HG02970 (cell line): Measurements from ENCODE around the gene LRP1B.
"Not testable (repeated sequence)": the region's sequence is repeated elsewhere in the genome, so short reads cannot be mapped to it uniquely, and the experiment has no call there.

ENCODE experiments used
- ATAC-seq: cut with Tn5 transposase; IDR thresholded peaks from one replicate; pipeline ENCODE4 v1.9.1; 2021; ENCODE audit warnings: mild to moderate bottlenecking, moderate library complexity, moderate number of reproducible peaks; ENCODE audit not compliant: unreplicated experiment, low FRiP score

The LRP1B gene

DNA sequence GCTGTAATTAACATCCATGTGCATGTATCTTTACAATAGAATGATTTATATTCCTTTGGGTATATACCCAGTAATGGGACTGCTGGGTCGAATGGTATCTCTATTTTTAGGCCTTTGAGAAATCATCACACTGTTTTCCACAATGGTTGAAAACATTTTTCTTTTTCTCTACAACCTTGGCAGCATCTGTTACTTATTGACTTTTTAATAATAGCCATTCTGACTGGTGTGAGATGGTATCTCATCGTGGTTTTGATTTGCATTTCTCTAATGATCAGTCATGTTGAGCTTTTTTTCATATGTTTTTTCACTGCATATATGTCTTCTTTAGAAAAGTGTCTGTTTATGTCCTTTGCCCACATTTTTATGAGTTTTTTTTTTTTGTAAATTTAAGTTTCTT, 1586.0 kb downstream of the LRP1B start:
- not testable (repeated sequence) for ATAC-seq

DNA sequence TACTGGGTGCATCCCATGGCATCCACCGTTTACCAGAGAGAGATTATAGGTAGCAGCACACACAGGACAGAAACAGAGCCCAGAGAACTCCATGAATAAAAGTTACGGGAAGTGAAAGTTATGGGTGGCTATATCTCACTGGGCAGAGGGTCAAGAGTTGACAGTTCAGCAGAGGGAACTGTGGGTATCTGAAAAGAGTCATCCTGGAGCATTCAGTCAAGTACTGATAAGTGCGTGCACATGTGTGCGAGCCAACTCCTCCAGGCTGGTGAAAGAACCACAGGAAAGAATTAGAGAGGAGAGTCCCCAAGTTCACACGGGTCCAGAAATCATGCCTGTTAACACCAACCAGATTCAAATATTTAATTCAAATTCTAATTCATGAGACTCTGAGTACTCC, 1588.2 kb downstream of the LRP1B start:
- ATAC-seq: no peak

DNA sequence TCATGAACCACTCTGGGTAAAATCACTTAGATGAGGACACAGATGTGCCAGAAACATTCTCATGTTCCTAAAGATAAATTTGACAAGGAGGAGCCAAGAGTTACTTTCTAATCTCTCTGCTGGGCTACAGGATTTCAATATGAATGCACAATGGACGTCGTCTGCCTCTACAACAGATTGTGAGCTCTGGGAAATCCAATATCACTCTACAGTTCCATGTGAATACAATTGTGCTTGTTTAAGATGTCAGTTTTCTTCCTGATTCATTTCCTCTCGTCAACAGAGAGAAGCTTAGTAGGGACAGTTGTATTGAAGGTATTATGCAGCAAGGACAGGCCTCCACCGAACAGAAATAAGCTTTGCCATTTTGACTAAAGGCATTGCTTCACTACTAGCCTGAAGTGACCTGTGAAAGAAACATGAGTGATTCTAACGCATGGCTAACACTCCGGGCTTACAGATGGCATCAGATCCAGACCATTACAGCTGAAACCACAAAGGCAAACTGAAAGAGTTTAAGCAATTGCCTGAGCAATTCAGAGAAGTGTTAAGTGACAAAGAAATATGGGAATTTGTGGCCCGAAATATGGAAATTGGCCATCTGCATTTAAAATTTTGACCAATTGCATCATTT, 1591.5 kb downstream of the LRP1B start:
- ATAC-seq: no peak

DNA sequence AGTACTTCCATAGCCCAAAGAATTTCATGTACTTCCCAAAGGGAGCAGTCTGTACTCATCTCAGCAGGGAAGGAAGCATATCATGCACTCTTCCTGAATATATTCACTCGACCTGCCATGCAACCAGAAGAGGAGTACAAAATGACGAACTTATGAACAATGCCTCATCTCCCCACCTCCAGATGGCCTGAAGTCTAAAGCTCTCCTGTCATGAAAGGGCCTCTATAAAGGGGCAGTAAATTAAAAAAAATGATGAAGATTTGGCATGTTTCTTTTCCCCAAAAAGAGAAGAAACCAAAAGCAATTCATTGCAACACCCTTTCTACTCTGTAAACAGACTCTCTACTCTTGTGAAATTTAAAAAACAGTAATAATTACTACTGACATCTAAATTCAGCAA, 1601.1 kb downstream of the LRP1B start:
- ATAC-seq: no peak

DNA sequence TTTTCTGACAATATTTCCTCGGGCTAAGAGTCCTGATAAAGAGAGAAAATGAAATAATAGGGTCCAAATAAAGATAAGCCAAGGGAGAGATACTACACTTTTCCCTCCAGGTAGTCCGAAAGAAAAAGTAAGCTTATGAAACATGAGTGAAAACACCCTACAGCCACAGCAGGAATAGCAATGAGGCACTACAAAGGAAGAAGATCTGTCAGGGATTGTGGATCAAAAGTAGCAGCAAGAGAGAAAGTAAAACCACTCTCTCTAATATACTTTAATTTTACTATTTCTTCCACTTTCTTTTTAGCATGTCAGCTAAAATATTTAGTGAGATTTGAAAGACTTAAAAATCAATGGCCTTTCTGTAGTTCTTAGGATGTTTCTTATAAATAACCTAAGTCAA, 1601.8 kb downstream of the LRP1B start:
- no peak for ATAC-seq

DNA sequence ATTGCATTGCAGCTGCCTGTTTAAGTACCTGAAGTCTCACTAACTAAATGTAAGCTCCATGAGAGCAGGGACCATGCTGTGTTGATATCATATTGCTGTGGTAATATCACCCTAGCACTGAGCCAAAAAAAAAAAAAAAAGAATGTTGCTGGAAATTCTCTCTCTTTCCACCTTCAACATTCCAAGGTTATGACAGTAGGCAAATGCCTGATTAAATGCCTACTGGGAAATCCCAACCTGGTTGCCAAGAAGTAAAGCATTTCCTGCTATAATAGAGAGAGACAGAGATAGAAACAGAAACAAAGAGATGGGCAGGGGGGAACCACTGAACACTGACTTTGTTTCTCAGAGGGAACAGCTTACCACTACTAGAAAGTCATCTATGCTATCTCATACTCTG, 1604.2 kb downstream of the LRP1B start:
- no peak for ATAC-seq

DNA sequence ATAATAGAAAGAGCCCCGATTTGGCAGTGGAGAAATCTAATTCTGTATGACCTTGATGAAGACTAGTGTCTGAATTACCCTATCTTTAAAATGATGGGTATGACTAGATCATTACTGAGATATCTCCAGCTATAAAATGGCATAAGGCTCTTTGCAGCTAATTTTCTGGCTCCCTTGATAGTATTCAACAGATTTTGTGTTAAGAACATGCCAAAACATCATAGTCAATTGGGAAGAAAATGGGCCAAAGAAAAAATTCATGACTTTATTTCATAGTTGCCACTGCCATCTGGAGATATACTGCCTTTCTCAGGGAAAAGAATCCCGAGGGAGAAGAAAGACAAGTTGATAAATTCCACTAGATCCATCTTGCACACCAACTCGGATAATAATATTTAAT, 1618.7 kb downstream of the LRP1B start:
- ATAC-seq: no peak

DNA sequence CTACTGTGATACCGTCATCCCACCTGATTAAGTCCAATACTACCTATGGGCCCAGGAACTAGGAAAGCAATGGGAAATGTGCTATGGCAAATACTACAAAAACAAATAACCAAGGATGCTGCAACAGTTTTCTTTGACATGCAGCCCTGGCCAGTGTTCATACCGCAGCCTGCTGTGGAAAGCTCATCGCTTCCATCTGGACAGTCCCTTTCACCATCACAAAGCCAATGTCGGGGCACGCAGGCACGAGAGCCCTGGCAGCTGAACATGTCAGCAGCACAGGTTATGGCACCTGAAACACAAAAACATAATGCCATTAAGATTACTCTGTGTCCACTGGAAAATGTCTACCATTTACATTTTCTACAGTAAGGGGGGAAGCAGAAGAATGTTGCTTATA, 1621.1 kb downstream of the LRP1B start:
- ATAC-seq: no peak

DNA sequence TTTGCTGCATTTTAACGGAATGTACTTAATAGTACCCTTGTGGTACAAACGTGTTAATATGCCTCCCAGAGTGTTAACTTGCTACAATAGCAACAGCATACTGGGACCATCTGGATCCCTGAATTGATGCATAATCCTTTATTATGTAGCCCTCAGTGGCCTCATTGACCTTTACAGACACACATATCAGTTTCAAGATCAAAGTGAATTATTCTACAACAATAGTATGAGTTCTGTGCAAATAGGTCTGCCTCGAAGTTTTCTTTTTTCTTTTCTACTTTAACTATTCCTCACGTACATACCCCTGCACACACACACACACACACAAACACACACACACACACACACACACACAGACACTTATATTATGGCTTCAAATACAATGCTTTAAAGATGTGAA, 1622.1 kb downstream of the LRP1B start:
- ATAC-seq: no peak

DNA sequence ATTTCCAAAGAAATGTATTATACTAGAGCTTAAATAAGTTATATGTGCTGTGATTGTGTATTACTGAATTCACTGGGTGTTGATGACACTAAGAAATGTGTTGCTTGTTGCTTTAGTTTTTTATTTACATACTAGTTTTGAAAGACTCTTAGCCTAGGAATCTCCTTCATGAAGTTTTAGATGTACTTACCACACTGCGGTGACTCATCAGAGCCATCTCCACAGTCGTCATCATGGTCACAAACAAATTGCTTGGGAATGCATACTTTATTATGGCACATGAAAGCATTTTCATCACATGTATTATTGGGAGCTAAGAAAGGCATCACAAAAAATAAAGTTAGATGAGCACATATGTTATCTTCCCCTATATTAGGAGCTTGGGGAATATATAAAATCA, 1624.2 kb downstream of the LRP1B start:
- ATAC-seq: no peak

DNA sequence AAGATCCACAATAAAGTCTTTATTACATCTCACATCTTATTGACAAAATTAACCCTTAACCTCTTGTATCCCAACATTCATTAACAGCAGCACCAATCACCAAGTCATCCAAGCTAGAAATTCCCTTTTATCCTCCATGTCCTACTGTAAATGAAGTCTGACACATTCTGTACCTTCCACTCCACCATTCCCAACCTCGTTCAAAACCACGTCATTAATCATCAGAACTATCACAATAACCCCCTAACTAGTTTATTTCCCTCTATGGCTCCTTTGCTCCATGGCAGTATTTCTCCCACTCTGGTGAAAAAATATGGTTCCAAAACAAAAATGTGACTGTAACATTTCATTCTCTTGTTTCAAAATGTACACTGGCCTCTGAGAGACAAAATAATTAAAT, 1626.2 kb downstream of the LRP1B start:
- no peak for ATAC-seq

DNA sequence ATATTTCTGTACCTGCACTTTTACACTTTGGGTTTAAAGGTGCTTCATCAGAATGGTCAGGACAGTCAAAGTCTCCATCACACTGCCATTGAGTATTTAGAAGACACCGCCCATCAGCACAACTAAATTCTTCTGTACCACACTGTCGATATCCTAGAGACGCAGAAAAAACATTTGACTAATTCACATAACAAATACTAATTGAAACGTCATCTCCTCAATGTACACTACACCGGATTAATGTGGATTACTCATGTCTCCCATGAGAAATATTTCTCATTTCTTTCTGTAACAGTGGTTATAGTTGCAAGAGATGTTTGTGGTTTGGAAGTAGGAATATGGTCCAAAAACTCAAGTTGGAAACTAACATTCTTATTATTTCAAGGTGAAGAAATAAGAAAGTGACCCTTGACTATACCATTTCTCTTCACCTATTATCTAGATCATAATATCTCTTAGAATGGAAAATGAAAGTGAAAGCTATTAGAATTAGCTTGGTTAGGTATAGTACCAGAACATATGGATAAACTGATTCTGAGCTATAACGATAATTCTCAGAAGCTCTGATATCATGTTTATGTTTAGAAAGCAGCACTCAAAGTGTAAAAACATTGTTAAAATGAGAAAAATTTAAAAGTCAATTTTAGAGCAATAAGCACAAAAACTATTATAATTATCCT, 1627.7 kb downstream of the LRP1B start:
- ATAC-seq: no peak

DNA sequence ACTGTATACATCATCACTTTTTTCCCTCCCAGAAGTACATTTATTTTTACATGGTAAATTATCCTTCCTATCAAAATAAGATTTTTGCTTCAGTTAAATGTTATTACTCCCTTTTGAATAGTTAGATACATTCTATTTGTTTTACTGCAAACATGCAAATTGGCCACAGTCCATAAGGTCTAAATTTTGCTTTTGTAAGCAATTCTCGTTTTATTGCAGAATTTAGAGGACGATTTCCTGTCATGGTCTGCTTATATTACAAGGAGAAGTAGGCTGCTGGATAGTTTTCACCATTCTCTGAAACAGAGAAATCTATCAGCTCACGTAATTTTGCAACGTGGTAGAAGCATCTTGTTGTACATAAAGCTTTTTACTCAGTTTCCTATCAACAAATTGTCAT, 1632.5 kb downstream of the LRP1B start:
- no peak for ATAC-seq

DNA sequence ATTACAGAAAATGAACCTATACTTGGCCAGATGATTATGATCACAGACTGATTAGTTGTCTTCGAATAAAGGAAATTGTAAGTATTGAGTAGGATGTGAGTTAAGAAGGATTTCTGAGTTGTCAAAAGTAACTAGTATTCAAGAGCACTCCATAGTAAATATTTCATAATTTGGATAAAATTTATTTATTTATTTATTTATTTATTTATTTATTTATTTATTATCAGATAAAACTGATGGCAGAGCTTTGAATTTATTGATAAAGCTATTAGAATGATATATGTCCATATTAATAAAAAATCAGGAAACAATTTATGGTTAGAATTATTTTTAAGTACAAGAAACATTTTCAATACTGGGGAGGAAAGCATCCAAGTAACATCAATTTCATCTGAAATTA, 1634.1 kb downstream of the LRP1B start:
- ATAC-seq: no peak

DNA sequence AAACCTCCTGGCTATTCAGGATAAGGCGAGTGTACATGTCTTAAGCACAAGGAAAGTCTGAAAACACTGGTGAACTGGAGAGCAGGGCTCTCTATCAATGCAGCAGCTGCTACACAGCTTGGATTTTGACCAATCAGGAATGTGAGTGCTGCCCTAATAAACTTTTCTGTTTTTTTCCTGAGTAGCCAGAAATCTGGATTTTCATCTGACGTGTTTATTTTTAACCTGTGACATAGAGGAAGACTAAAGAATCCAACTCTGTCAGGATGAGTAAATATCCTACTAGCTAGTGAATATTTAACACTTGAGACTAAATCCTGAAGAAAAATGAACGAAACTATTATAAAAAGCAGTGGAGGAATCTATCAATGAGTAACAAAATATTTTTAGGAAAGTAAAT, 1638.9 kb downstream of the LRP1B start:
- ATAC-seq: no peak

DNA sequence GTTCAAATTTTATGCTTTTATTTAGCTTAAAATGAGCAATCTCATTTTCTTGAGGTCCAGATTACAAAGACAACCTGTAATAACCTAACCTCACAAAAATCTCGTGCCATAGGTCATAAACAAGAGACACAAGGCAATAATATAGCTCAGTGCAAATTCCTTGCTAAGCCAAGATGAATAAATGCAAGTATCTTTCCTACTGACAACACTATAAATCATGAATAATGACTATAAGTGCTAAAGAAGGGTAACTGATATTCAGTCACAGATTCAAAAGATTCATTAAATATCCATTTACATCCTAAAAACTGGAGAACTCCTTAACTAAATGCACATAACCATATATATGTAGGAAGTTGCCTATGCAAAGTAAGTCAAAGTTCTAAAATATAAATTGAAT, 1641.6 kb downstream of the LRP1B start:
- ATAC-seq: no peak

DNA sequence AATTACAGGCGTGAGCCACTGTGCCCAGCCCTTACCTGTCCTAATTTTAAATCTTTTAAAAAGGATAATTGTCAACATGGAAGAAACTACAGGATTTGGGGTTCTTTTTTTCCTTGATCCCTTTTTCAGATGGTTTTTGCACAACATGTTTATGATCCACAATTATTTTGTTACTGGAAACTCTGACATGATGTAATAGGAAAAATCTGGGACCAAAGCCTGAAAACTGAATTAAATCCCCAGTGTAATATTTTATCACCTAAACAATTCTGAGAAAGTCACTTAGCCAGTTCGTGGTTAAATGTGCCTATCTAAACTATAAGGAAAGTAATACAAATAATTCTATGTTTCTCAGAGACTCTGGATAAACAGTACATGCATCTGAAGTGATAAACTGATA, 1649.7 kb downstream of the LRP1B start:
- no peak for ATAC-seq

DNA sequence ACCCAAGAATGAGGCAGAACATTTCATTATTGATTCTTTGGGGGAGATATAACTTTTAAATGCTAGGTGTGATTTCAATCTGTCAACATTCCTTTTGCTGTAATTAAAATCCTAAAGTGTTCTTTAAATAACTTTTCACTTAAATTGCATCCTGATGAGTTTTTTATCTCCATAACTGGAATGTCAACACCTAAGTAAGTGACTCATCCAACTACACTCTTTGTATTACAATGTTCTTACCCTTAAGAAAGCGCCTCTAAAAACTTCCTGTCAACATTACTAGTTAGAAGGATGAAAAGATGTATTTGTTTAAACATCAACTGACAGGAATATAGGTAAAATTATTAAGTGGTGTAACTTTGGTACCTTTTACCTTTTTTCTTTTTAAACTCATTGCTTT, 1657.0 kb downstream of the LRP1B start:
- ATAC-seq: no peak

DNA sequence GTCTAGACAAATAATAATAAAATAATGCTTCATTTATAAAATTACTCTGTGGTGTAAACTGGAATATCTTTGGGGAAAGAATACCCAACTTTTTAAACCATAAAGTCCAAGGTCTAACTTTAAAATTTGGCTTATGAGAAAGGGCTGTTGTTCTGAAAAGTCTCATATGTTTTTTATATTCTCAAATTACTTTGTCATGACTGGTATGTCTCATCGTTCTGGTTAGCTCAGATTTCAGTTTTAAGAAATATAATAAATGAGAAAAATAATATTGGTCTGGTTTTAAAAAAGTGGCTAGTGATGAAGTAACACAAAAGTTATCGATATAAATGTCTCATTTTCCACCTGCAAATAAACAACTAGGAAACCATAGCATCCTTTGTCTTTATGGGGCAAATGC, 1658.1 kb downstream of the LRP1B start:
- no peak for ATAC-seq

DNA sequence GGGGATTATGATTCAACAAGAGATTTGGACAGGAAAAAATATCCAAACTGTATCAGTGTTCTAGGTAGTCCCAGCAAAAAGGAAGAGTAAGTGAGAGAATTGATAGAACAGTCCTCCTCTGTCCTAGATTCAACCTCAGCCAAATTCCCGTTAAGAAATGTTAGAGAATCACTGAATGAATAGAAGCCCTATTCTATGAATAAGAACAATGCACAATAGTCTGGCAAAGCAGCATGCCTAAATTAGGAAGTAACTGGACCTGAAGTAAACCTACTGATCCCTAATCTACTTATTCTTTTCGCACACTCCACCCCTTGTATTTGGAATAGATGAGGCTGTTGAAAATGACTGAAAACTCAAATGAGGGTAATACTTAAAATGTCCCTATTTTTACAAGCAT, 1665.5 kb downstream of the LRP1B start:
- ATAC-seq: no peak

DNA sequence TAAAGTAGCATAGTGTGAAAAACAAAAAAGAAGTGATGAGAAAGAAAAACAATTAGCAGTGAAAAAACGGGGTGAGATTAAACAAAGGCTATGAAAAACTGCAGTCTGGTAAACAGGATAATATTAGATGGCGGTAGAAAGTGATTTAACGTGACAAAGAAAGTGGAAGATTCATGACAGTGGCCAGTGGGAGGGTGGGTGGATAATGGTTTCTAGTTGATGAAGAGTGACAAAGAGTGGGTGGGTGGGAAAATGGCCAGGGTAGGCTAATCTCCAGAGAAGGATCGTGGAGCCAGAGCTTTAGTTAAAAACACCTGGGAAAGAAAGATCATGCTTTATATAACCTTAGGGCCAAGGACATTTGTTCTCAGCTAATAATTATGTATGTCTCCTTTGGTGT, 1667.8 kb downstream of the LRP1B start:
- no peak for ATAC-seq

DNA sequence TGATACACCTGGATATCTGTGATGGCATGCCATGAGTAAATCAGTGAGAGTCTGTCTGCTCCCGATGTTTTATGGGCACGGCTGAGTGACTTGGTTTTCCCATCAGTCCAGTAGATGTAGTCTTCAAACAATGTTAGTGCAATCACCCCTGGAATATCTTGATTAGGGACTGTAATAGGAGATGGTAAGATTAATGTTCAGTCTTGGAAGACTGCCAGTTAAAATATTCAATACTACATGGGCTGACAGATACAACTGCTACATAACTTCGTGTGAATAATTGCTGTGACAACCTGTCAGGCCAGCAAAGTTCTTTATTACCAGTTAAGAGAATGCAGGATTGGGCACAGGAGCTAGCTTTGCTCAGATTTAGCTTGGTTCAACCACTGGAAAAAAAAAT, 1673.3 kb downstream of the LRP1B start:
- ATAC-seq: no peak

DNA sequence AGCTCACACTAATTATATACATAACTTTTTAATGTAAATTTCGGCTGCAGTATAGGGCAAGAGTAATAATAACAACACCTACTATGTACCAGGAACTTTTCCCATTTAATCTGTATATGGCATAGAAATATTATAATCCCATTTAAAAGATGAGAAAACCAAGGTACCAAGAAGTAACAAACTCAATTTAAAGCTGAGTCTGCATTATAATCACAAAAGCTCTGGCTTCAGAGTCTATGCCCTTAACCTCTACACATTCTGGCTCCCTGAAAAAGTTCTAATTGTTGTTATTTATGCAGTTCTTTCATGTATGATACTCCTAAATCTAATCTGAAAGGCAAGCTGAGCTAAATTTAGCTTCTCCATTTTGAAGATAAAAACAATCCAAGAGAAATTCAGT, 1675.5 kb downstream of the LRP1B start:
- no peak for ATAC-seq
